ENCODE results near the gene DROSHA.

Gene DROSHA

DNA sequence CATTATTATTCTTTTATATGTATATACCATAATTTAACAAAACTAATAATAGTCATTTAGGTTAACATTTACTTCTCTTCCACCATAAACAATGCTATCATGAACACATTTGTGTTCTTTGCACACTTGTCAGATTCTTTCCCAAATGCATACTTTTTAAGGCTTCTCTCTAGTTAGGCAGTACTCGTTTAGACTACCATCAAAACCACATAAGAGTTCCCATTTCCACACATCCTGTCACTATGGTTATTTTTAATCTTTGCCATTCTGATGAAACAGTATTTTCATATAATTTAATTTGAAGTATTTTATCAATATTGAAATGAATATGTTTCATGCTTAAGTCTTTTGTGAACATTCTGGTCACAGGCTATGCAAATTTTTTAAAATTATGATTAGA is 15.1 kb downstream of the DROSHA start:
- no peak for DNase-seq (ENCODE audit: low spot score)

- no peak for DNase-seq (ENCODE audit: low spot score)
Observed at GRCh38 chr5:31511305-31511704, 20.6 kb downstream of the DROSHA start.

GRCh38 chr5:31504529-31504928 is 27.4 kb downstream of the DROSHA start:
- DNase-seq (ENCODE audit: low spot score): no peak

DNA sequence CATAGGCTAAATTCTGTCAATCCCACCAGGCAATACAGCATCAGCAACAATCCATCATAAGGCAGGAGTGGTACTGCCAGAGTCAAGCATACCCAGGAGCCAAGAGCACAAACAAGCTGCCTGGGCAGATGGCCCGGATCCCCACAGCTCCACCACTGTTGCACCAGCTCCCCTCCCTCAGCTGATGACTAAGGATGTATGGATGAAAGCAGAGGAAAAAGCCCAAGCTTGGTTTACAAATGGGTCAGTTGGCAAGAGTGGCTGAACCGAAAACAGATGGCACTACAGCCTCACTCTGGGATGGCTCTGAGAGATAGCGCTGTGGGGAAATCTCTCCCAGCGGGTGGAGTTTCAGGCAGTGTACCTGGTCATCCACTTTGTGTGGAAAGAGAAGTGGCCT is 29.4 kb downstream of the DROSHA start:
- no peak for DNase-seq (ENCODE audit: low spot score)

- no peak for DNase-seq (ENCODE audit: low spot score)
Observed at GRCh38 chr5:31500256-31500655, 31.6 kb downstream of the DROSHA start.

GRCh38 chr5:31496891-31497290 is 35.0 kb downstream of the DROSHA start:
- DNase-seq (ENCODE audit: low spot score): no peak

DNA sequence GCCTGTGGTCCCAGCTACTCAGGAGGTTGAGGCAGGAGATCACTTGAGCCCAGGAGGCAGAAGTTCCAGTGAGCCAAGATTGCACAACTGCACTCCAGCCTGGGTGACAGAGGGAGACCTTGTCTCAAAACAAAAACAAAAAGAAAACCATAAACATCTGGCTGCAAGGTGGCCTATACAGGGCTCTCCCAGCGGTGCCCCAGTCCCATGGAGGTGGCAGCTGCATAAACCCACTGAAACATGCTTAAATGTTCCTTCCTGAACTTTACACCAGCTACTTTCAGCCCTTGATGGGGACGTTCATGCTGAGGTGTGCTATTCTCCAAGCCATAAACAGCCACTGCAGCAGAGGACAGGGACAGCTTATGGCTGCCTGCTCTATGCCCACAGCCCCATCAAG is 35.6 kb downstream of the DROSHA start:
- no peak for DNase-seq (ENCODE audit: low spot score)

- no peak for DNase-seq (ENCODE audit: low spot score)
Observed at GRCh38 chr5:31495336-31495735, 36.6 kb downstream of the DROSHA start.

DNA sequence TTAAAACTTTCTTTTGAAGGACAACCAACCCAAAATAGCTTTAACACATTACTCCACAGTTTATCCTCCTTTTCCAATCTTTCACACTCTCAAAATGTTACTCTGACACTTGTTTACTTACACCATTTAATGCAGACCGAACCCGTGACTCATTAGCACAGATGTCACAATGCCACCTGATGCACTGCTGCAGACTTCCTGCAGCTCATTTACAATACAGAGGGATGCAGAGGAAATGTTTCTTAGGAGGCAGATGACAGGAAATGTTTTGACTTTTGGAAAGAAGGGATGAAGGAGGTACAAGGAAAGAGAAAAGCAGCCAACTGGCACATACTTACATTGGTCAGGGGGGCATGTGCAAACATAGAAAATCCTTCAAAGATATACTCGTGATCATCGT is 39.0 kb downstream of the DROSHA start:
- DNase-seq (ENCODE audit: low spot score): no peak

DNA sequence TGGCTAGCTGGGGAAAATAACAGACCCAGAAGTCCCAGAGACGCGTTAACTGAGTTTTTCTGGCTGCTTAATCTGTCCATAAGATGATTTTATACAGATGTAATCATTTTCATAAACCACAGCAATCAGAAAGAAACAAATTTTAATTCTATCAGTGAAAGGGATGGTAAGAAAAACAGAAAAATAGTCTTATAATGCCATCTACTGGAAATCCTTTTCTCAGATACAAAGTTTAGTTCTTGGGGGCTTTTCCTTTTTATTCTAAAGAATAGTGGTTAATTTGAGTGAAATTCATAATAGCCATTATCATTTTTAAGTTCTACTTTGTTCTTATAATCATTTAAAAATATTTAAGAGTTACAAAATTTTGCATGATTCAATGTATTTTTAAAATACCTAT is 44.4 kb downstream of the DROSHA start:
- DNase-seq (ENCODE audit: low spot score): no peak

GRCh38 chr5:31486441-31486840 is 45.5 kb downstream of the DROSHA start:
- no peak for DNase-seq (ENCODE audit: low spot score)

DNA sequence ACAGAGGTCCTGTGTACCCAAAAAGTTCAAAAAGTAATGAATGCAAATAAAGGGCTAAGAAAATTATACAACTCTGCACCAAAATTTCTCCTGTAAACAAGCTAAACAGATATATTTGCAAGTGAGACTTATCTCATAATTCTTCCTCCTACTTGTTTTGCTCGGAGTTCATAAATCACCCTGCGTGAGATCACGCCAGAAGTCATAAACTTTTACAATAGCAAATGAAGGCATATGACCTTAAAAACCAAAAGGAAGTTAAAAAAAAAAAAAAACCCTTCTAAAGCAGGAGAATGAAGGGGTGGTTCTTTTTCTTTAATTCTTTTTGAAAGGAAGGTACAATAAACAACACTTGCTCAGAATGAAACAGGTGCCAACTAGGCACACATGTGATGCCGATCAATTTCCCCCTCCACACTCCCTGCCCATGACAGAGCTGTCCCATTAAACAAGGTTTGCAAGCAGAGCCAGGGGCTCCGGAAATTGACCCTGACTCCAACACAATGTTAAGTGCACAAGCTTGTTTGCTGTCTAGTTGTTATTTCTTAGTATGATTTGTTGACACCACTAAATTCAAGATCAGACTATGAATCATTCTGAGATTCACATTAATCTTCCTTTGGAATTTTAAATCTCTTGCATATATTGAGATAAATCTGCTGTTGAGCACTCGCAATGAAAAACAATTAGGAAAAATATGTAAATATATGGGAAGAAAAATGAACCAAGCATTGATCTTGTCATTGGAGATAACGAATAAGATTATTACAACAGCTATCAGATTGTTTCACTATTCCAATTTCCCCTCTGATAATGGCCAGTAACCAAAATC is 46.3 kb downstream of the DROSHA start:
- no peak for DNase-seq (ENCODE audit: low spot score)

- no peak for DNase-seq (ENCODE audit: low spot score)
Observed at GRCh38 chr5:31481531-31482165, 50.2 kb downstream of the DROSHA start.

DNA sequence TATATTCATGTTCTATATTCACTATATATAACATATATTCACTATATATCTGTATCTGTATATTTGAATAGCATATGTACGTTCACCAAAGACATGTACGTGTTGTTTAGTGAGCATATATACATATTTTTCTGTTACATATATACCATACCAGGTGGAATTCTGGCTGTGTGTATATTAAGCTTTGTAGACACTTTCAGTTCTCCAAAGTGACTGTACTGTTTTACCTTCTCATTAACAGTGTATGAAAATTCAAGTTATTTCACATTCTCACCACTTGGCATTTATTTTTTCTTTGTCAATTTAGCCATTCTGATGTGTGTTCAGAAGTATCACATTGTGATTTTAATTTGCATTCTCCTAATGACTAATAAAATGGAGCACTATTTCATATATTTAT is 52.2 kb downstream of the DROSHA start:
- DNase-seq (ENCODE audit: low spot score): no peak

- DNase-seq (ENCODE audit: low spot score): no peak
Observed at GRCh38 chr5:31478901-31479300, 53.0 kb downstream of the DROSHA start.

DNA sequence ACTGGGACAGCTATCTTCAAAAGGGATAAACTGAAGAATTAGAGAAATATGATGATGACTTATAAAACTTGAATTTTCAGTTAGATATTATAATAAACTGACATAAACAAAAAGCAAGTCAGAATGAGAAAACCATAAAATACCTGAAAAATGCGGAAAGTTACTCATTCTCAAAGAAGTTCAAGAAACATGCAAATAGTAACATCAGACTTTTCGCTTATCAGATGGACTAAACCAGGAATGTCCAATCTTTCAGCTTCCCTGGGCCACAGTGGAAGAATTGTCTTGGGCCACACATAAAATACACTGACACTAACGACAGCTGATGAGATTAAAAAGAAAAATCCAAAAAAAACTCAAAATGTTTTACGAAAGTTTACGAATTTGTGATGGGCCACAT is 53.9 kb downstream of the DROSHA start:
- DNase-seq (ENCODE audit: low spot score): no peak

- no peak for DNase-seq (ENCODE audit: low spot score)
Observed at GRCh38 chr5:31477516-31477915, 54.4 kb downstream of the DROSHA start.

DNA sequence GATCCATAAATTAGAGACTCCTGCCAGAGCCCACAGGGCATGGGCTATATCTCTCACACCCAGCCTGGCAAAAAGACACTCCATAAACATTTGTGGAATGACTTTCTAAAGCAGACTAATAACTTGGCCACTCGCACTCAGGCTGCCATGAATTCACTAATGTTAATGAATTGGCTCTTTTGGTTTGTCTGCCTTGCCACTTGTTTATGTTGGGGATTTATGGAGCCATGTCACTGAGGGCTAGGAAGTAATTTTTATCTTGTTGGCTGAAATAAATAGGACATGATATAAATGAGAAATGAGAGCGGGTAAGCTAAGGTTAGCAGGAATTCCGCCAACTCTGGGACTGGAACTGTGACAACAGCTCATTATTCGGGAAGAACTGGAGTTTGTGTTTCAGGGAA is 55.2 kb downstream of the DROSHA start:
- DNase-seq (ENCODE audit: low spot score): no peak

DNA sequence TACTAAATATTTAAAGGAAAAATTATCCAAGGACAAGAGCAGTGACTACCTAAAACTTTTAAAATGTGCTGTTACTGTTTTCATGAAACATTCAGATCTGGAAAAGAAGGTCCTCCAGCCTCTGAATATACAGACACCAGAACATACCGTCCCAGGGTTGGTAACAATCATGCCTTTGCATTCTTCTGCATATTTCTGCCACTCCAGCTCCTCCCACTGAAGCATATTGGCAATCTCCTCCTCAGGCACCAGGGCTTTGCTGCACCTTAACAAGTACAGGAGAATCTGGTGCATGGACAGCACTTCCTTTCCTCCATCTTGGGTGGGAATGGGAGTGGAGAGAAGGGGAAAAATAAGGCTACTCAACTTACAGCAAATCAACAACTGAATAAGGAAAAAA is 60.0 kb downstream of the DROSHA start:
- no peak for DNase-seq (ENCODE audit: low spot score)

DNA sequence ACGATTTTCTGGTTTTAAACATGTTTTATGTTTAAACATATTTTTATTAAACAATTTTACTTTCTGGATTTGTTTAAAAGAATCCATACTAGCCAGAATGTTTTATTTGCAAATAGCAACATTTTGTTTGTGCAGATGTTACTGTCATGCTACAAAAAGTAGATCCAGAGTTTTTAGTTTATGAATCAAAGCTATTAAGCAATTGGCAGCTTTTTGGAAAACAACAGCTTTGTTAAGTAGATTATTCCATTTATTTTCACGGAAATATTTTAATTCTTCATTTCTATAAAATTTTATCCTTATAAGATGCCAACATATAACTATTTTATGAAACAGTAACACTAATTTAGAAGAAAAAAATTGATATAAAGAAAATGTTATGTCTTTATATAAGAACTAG is 60.9 kb downstream of the DROSHA start:
- no peak for DNase-seq (ENCODE audit: low spot score)

GRCh38 chr5:31470608-31471007 is 61.3 kb downstream of the DROSHA start:
- DNase-seq (ENCODE audit: low spot score): peak; percentile 82

- DNase-seq (ENCODE audit: low spot score): no peak
Observed at GRCh38 chr5:31469886-31470285, 62.0 kb downstream of the DROSHA start.

- no peak for DNase-seq (ENCODE audit: low spot score)
Observed at GRCh38 chr5:31469466-31469865, 62.4 kb downstream of the DROSHA start.

- DNase-seq (ENCODE audit: low spot score): no peak
Observed at GRCh38 chr5:31465291-31465690, 66.6 kb downstream of the DROSHA start.
